Measurements from ENCODE around the gene SLC22A7. TPM values are rescaled to one million over a fixed set of nuclear protein-coding genes. Genes with fewer than 3 reads are reported as not detected.

SLC22A7 gene
- total RNA-seq, 4 donors from 2014 or later: not detected

- Histone ChIP-seq H3K36me3 (no peaks in the 10 kb centered on the region), H3K27ac (no peak overlapping the region), H3K4me1 (peaks cover 18% of the 10 kb centered on the region), H3K9me3 (no peaks in the 10 kb centered on the region), H3K4me3 (no peak overlapping the region), H3K27me3 (peaks cover 27% of the 10 kb centered on the region)
- WGBS: 83% methylated on average over 6 of the region's 6 CpGs
- TF ChIP-seq POLR2AphosphoS5 (IDR thresholded peaks at IDR 0.05): no peak
- no peak for TF ChIP-seq EP300 (IDR thresholded peaks at IDR 0.05)
- no peak for TF ChIP-seq POLR2A (IDR thresholded peaks at IDR 0.05)
- no peak for TF ChIP-seq CTCF (IDR thresholded peaks at IDR 0.05)
- no peak for DNase-seq (ENCODE audit: low spot score in 2 of 2)
These were observed 20.8 kb upstream of the SLC22A7 start for GRCh38 chr6:43277306-43277642.

- Histone ChIP-seq H3K36me3 (no peaks in the 10 kb centered on the region), H3K27ac (no peak overlapping the region), H3K9me3 (no peaks in the 10 kb centered on the region), H3K4me3 (no peak overlapping the region), H3K27me3 (peaks cover 33% of the 10 kb centered on the region), H3K4me1 (peaks cover 18% of the 10 kb centered on the region)
- no peak for DNase-seq (ENCODE audit: low spot score in 2 of 2)
- no peak for TF ChIP-seq POLR2AphosphoS5 (IDR thresholded peaks at IDR 0.05)
- TF ChIP-seq CTCF (IDR thresholded peaks at IDR 0.05): no peak
- no peak for TF ChIP-seq EP300 (IDR thresholded peaks at IDR 0.05)
- no peak for TF ChIP-seq POLR2A (IDR thresholded peaks at IDR 0.05)
- 72% methylated on average over 12 of the region's 13 CpGs for WGBS
These were observed 20.2 kb upstream of the SLC22A7 start for GRCh38 chr6:43277643-43278523.

- no peak for DNase-seq (ENCODE audit: low spot score in 2 of 2)
- Histone ChIP-seq H3K27ac (no peak overlapping the region), H3K4me1 (peaks cover 18% of the 10 kb centered on the region), H3K36me3 (no peaks in the 10 kb centered on the region), H3K9me3 (no peaks in the 10 kb centered on the region), H3K4me3 (no peak overlapping the region), H3K27me3 (peaks cover 40% of the 10 kb centered on the region)
- TF ChIP-seq EP300 (IDR thresholded peaks at IDR 0.05) (no peak), CTCF (IDR thresholded peaks at IDR 0.05) (no peak), POLR2AphosphoS5 (IDR thresholded peaks at IDR 0.05) (no peak), POLR2A (IDR thresholded peaks at IDR 0.05) (no peak)
- 72% methylated on average over 4 of the region's 4 CpGs for WGBS
These were observed 19.5 kb upstream of the SLC22A7 start for GRCh38 chr6:43278524-43279078.

GRCh38 chr6:43280234-43280633, 17.8 kb upstream of the SLC22A7 start:
- Histone ChIP-seq H3K4me1 (peaks cover 18% of the 10 kb centered on the region), H3K27ac (no peak overlapping the region), H3K27me3 (peaks cover 48% of the 10 kb centered on the region), H3K9me3 (no peaks in the 10 kb centered on the region), H3K36me3 (no peaks in the 10 kb centered on the region), H3K4me3 (no peak overlapping the region)
- DNase-seq (ENCODE audit: low spot score in 2 of 2): no peak
- WGBS: 92% methylated on average over 2 of the region's 2 CpGs
- TF ChIP-seq CTCF (IDR thresholded peaks at IDR 0.05): no peak
- no peak for TF ChIP-seq EP300 (IDR thresholded peaks at IDR 0.05)
- TF ChIP-seq POLR2AphosphoS5 (IDR thresholded peaks at IDR 0.05): no peak
- no peak for TF ChIP-seq POLR2A (IDR thresholded peaks at IDR 0.05)

GRCh38 chr6:43282060-43282459, 16.0 kb upstream of the SLC22A7 start:
- Histone ChIP-seq H3K36me3 (no peaks in the 10 kb centered on the region), H3K4me3 (no peak overlapping the region), H3K4me1 (peaks cover 9% of the 10 kb centered on the region), H3K27ac (no peak overlapping the region), H3K9me3 (no peaks in the 10 kb centered on the region), H3K27me3 (peaks cover 47% of the 10 kb centered on the region)
- TF ChIP-seq CTCF (IDR thresholded peaks at IDR 0.05): no peak
- no peak for TF ChIP-seq EP300 (IDR thresholded peaks at IDR 0.05)
- WGBS: 77% methylated on average over 9 of the region's 9 CpGs
- no peak for DNase-seq (ENCODE audit: low spot score in 2 of 2)
